ENCODE measurements around the gene SELL.
"Not testable (repeated sequence)": the region's sequence is repeated elsewhere in the genome, so short reads cannot be mapped to it uniquely, and the experiment has no call there.

- not testable (repeated sequence) for TF ChIP-seq POLR2A, CTCF (IDR thresholded peaks at IDR 0.05)
These were observed 28.3 kb downstream of the SELL start for GRCh38 chr1:169683168-169683567.

All from body of pancreas (tissue), 4 donors.